Femur (tissue), 1 donor: ENCODE results near the gene SLC11A1.

Experiments used
- DNase-seq: peaks from one replicate; pipeline ENCODE4 v3.0.0-alpha.2; 2017

Gene SLC11A1, protein sequence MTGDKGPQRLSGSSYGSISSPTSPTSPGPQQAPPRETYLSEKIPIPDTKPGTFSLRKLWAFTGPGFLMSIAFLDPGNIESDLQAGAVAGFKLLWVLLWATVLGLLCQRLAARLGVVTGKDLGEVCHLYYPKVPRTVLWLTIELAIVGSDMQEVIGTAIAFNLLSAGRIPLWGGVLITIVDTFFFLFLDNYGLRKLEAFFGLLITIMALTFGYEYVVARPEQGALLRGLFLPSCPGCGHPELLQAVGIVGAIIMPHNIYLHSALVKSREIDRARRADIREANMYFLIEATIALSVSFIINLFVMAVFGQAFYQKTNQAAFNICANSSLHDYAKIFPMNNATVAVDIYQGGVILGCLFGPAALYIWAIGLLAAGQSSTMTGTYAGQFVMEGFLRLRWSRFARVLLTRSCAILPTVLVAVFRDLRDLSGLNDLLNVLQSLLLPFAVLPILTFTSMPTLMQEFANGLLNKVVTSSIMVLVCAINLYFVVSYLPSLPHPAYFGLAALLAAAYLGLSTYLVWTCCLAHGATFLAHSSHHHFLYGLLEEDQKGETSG

DNA sequence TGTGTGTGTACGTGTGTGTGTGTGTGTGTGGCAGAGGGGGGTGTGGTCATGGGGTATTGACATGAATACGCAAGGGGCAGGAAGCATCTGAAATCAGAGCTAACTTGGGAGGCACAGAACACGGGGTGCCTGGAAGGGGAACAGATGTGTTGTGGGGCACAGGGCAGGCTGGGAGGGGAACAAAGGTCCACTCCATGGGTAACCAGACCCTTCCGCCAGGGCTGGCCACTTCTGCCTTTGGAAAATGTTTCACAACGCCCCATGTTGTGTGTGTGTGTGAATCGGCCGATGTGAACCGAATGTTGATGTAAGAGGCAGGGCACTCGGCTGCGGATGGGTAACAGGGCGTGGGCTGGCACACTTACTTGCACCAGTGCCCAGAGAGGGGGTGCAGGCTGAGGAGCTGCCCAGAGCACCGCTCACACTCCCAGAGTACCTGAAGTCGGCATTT lies at the start of gene SLC11A1:
Gene SLC11A1 (plus strand): TSS at position 358 of the 451 bp plus-strand sequence. CDS start 96 bp downstream, outside the sequence.
- peak; percentile 61 for DNase-seq

DNA sequence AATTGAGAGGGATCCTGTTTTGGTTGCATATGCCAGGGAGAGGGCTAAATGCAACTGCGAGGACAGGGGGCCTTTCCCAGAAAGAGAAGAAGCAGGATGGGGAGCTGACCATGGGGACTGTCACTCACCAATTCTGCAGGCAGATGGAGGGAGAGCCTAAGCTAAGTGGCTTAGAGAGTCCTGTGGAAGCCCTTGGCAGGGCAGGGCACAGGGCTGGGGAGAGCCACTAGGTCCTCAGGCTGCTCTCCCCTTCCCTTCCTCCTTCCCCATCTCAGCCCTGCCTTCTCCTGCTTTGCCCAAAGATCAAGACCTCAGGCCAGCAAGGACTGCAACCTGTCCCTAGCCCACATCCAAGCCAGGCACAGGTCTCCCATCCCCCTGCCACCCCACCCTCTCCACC lies 49.8 kb upstream of the SLC11A1 start:
- DNase-seq = no peak

DNA sequence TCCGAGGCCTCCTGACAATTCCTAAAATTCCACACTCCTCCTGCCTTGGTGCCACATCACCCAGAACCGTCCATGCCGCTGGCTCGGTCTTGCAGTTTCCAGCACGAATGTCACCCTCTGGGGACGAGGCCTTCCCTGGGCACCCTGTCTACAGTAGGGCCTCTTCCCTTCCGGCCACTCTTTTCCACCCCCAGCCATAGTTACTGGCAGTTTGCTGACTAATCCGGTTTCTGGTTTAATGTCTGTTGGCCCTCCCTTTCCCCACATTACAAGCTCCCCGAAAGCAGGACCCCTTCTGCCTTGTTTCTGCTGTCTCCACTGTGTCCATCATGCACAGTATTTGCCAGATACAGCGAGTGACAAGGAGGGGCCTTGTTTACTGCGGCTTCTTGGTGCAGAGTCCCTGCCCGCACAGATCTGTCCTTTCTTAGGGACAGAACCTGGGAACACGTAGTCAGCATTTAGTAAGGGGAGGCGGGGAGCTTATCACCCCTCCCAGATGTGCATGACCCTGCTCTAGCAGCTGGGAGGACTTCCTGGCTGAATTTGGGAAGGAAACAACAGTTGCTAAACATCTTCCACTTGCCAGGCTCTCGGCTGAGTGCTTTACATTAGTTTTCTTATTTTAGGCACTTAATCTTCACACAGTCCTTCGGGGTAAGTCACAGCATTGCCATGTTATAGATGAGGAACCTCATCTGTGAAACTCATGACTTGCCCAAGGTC lies 49.0 kb upstream of the SLC11A1 start:
- DNase-seq = peak; percentile 55

DNA sequence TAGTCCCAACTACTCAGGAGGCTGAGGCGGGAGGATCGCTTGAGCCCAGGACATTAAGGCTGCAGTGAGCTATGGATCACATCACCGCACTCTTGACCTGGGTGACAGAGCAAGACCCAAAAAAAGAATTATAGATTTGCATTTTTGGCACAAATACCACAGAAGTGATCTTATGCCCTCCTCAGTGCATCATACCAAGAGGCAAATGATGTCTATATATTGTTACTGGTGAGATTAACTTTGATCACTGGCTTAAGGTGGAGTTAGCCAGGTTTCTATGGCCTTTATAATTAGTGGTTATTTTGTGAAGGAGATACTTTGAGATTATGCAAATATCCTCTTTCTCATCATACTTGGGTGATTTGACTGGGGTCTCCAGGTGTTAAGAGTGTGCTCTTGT lies 47.5 kb upstream of the SLC11A1 start:
- no peak for DNase-seq

DNA sequence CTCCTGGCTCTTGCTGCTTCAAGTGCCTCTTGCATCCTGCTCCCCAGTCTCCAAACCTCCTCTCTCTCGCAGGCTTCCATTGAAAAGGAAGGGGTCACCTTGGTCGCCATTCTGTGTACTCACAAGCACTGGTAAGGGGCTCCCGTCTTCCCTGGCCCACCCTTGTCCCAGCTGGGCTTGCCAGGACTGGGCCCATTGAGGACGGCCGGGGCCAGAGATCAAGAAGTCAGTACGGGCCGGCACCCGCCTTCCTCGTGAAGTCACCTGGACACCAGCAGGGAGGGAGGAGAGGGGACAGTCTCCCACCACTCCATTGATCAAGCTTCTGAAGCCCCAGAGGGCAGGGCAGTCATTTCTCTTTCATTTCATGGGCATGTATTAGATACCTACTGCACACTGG lies 41.4 kb upstream of the SLC11A1 start:
- DNase-seq = no peak

DNA sequence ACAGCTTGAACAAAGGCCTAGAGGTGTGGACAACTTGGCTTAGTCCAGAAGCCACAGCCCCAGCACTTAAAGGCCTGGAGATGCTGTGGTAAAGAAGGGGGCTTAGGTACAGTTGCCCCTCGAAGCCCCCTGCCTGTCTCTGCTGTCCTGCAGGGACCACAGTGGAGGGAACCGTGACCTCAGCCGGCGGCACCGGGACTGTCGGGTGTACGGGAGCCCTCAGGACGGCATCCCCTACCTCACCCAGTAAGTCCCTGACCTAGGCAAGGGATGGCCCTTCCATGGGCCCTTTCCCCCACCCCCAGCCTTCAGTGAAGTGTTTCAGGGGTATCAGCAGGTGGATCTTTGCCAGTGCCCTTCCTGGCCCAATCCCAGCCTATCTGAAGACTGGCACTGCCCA lies 40.7 kb upstream of the SLC11A1 start:
- DNase-seq = no peak

DNA sequence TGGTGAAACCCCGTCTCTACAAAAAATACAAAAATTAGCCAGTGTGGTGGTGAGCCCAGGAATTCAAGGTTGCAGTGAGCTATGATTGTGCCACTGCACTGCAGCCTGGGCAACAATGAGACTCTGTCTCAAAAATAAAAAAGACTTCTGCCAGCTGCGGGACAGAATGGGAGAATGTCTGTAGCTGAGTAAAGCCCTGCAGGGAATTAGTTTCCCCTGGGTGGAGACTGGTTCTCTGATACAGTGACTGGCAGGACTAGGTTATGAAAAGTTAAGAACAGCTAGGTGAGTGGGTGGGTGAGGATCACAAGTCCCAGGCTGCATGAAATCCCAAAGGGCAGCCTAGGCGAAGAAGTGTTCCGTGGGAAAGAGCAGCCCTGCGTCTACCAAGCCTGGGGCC lies 39.2 kb upstream of the SLC11A1 start:
- DNase-seq = no peak

DNA sequence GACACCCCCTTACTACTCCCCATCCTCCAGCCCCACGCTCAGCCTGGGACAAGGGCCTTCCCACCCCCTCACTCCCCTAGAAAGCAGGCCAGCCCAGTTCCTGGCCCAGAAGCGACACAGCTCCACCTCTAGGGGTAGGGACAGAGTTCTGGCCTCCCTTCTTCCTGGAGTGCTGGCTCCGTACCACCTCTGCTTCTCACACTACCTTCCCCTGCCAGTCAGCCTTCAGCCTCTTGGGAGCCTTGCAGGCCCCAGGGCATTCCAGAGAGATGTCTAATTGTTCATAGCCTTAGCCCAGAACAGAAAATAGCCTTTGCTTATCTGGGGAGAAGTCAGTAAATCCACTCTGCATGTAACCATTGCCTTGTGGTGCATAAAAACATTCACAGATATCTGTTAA lies 38.5 kb upstream of the SLC11A1 start:
- no peak for DNase-seq

DNA sequence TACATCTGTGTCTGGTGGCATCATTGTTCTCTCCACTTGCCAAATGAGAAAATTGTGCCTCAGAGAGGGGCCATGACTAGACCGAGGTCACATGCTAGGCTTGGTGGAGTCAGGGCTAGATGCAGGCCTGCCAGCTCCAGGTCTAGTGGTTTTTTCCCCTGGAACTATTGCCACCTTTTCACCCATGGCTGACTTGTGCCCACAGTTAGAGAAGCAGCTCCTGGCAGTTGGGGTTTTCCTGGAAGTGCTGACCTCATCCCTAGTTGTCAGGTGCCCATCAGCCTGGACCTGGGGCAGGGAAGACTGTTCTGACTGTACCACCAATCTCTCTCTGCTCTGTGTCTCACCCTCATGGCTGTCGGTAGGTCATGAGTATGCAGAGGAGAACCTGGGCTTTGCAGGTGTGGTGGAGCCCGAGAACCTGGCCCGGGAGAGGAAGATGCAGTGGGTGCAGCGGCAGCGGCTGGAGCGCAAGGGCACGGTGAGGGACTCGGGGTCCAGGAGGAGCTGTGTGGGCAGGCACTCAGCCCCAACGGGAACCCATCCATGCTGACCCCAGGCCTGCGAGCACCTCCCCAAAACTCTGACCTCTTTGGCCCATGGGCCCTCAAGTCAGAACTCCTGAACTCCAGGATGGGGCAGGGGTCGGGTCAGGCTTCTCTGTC lies 37.9 kb upstream of the SLC11A1 start:
- DNase-seq = no peak

DNA sequence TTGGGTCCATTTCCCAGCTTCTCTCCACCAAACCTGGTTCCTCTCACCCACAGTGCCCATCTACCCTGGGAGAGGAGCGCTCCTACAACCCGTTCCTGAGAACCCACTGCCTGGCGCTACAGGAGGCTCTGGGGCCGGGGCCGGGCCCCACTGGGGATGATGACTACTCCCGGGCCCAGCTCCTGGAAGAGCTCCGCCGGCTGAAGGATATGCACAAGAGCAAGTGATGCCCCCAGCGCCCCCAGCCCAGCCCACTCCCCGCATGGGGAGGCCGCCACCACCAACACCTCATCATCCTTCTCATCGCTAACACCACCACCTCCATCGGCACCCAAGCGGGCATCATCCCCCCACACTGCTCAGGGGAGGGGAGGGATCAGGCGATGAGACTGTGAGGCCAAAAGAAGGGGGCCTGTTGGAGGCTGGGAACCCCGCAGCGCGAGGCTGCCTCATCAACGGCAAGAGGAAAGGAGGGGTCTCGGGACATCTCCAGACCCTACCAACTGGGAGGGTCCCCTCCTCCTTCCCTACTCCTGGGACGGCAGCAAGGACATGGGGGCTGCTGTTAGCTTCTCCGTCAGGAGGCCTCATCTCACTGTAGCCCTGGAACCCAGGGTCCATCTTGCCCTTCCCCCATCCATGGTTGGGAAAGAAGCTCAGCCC lies 37.2 kb upstream of the SLC11A1 start:
- no peak for DNase-seq

DNA sequence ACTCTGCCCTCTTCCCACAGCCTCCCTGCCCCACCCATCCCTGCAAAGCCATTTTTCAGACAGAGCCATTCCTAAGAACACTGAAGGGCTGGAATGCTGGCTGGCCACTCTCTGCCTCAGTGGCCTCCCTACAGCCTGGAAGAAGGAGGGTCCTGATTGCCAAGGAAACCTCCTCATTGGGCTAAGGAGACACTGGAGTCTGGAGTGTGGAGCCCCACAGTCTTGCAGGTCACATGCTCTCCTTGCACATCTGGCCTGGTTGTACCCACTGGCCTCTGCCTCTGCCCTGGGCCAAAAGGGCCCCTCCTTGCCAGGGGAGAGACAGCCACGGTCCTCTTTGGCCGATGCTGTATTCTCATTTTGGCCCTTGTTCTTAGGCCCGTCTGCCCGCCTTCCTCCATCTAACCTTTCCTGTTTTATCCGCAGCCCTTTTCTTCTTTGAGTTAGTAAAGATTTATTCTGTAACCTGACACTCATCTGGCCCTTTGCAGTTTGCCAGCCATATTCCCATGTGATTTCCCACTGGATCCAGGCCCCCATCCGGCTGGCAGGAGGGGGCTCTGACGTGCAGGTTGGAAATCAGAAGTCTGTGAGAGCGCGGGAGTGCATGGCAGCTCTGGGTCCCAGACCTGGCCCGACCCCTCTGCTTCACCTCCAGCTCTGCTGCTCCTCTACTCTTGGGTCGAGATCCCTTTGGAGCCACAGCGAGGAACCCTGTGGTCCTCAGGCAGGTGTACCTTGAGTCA lies 36.4 kb upstream of the SLC11A1 start:
- no peak for DNase-seq

DNA sequence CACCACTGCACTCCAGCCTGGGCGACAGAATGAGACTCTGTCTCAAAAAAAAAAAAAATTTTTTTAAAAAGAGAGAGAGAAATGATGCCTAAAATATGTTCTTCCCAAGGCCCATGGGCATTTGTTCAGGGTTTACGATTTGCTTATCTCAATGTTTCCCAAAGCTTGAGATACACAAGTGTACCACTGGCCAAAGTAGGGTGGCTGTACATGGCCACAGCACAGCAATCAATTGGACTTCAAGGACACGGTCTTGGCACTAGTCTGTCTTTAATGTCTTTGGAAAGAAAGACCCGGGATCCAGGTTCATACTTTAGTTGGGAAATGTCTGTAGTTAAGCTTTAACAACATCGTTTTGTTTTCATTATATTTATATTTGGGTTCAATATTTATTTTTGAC lies 34.9 kb upstream of the SLC11A1 start:
- no peak for DNase-seq

DNA sequence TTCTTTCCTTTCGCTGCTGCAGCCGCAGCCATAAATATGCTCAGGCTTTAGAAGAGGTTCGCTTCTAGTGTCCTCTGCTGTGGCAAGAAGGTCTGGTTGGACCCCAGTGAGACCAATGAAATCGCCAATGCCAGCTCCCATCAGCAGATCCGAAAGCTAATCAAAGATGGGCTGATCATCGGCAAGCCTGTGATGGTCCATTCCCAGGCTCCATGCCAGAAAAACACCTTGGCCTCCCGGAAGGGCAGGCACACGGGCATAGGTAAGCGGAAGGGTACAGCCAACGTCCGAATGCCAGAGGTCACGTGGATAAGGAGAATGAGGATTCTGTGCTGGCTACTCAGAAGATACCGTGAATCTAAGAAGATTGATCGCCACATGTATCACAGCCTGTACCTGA lies 28.0 kb upstream of the SLC11A1 start:
- no peak for DNase-seq

DNA sequence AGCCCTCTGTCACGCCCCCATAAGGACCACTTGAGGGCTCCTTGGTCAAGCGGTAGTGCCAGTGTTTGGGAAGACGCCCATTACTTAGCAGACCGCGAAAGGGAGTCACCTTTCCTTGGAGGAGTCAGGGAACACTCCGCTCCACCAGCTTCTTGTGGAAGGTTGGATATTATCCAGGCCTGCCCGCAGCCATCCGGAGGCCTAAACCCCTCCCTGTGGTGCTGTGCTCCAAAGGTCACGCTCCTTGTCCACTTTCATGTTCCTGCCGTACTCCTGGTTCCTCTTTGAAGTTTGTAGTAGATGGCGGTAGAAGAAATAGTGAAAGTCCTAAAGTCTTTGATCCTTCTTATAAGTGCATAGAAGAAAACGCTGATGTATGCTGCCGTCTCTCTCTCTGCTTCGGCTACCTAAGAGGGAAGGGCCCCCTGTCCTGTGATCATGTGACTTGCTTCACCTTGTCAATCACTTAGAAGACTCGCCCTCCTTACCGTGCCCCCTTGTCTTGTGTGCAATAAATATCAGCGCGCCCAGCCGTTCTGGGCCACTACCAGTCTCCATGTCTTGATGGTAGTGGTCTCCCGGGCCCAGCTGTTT lies 27.1 kb upstream of the SLC11A1 start:
- no peak for DNase-seq

DNA sequence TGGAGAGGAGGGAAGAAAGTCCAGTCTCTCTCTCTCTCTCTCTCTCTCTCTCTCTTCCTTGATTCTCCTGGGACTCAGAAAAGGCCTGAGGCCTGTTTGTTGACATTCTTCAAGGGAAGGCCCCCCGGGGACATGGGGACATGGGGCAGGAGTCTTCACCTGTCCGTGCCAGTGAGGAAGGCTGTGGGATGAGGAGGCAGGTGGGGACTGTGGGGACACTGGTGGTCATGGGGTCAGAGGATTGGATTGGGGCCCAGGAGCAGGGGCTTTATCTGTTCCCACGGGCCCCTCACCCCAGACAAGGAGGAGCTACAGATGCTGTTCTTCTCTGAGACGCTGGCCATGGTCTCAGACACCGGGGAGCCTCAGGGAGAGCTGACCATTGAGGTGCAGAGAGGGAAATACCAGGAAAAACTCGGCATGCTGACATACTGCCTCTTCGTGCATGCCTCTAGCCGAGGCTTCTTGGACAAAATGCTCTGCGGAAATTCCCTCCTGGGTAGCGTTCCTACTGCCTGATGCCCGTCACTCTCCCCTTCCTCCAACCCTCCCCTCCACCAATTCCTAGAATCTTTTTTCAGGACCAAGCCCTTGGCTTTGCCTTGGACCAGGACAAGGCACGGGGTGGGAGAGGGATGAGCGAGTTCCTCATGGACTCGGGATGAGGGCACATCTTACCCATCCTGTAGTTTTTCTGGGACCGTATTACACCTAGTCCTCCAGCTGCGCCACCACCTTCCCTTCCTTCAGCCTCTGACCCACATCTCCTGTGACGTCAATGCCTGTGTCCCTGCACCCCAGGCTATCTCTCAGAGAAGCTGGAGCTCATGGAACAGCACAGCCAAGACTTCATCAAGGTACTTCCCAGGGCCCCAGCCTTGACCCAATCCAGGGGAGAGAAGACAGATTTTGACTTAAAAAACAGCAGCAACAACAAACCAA lies 24.6 kb upstream of the SLC11A1 start:
- no peak for DNase-seq

DNA sequence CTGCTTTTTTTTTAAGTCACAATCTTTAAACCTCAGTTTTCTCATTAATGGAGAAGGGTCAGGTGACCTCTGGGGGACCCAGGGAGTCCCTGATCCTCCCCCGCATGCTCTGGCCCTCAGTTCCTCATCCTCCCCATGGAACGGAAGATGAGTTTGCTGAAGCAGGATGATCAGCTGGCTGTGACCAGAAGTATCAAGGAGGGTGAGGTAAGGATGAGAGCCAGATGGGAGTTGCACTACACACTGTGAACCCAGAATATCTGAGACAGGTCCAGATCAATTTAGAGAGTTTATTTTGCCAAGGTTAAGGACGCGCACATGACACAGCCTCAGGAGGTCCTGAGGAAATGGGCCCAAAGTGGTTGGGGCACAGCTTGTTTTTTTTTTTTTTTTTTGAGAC lies 21.6 kb upstream of the SLC11A1 start:
- no peak for DNase-seq

DNA sequence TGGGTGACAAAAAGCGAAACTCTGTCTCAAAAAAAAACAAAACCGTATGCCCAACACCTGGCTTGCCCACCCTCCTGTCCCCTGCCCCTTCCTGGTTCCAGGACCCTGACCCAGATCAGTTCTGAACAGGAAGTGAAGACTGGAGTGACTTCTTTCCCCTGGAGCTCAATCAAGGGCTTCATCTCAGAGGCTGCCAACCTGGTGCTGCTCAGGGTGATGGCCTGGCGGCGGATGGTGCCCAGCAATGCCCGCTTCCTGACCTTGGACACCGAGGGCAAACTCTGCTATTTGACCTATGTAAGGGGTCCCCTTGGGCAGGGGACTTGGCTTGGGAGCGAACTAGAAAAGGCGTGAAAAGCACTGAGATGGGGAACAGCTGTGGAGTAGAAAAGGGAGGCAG lies 19.5 kb upstream of the SLC11A1 start:
- no peak for DNase-seq

DNA sequence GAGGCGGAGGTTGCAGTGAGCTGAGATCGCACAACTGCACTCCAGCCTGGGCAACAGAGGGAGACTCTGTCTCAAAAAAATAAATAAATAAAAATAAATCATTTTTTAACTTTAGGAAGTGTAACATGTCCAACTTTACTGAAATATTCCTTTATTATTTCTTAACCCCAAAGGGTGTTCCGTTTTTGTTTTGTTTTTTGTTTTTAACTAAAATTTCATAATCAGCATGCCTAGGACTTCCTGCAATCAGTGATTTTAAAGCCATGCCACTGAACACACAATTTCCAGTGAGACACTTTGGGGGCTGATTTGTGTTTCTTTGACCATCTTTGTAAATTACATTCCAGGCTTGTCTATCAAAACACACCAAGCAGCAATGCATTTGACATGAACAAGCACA lies 18.3 kb upstream of the SLC11A1 start:
- DNase-seq = no peak

DNA sequence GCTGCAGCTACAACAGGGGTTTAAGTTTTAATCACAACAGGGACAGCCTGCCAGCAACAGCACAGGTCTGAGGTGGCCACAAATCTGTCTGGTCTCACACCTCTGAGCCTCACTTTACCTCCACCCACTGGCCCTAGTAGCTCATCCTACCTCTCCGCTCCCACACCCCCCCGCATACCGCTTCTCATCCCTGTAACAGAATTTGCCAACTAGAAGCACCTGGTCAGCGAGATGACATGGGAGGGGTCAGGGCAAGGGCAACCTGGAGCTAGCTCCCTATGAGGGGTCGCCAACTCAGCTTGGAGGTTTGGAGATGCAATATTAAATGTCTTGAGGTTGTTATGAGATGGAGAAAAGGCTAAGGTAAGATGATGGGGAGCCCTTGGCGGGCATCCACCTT lies 17.9 kb upstream of the SLC11A1 start:
- no peak for DNase-seq

DNA sequence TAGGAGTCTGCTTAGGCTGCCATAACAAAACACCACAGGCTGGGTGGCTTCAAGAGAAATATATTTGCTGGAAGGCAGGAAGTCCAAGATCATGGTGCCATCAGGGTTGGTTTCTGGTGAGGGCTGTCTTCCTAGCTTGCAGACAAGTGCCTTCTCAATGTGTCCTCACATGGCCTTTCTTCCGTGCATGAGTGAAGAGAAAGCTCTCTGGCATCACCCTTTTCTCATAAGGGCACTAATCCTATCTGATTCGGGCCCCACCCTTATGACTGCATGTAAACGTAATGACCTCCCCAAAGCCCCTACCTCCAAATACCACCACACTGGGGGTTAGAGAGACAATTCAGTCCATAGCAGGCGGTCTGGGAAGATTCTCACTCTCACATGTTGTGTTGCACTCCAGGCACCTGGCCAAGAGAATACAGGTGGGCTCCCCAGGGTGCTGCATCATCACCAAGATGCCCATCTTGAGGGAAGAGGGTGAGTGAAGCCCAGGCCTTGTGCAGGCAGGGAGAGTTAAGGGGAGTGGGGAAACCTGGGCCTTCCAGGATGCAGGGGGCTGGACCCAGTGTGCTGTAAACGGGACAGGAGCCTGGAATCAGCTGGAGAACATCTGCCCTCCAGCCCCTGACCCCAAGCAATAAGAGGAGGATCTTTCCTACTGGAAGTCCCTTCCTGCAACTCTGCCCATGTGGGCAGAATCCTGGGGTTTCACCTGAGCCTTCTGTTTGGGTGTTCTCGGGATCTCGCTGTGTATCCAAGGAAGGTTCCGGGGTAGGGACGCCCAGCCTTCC lies 15.3 kb upstream of the SLC11A1 start:
- DNase-seq = no peak
